Upper lobe of left lung (tissue), 4 donors: Measurements from ENCODE around the gene GCH1.

Experiments used
- CTCF ChIP-seq, 6 experiments: fragments of 450-650 bp in 4 of 6; fragments of 200-600 bp in 2 of 6; sonication (generic) in 2 of 6; IDR thresholded peaks; one replicate each; pipeline ENCODE4 v1.5.1; 2016 to 2019; ENCODE audit warnings: antibody characterized with exemption in 6 of 6
- POLR2A ChIP-seq, 4 donors: fragments of 450-650 bp; IDR thresholded peaks; one replicate each; pipeline ENCODE4 v1.5.1; 2016 to 2017; ENCODE audit warnings: antibody characterized with exemption in 4 of 4, mild to moderate bottlenecking in 2 of 4
- POLR2AphosphoS5 ChIP-seq, 2 donors: sonication (generic); formaldehyde crosslinking; IDR thresholded peaks; one replicate each; pipeline ENCODE4 v1.5.1; 2017; ENCODE audit warnings: antibody characterized with exemption in 2 of 2

GRCh38 chr14:54815515-54815914 lies 87.1 kb downstream of the GCH1 start:
- no peak for TF ChIP-seq CTCF (IDR thresholded peaks at IDR 0.05)
- no peak for TF ChIP-seq POLR2A (IDR thresholded peaks at IDR 0.05)
- TF ChIP-seq POLR2AphosphoS5 (IDR thresholded peaks at IDR 0.05): no peak
